ENCODE results near the gene LRRC4C. TPM values are rescaled to one million over a fixed set of nuclear protein-coding genes. Genes with fewer than 3 reads are reported as not detected.
"Not testable (repeated sequence)": the region's sequence is repeated elsewhere in the genome, so short reads cannot be mapped to it uniquely, and the experiment has no call there.

LRRC4C gene
- total RNA-seq, 3 donors from 2014 or later = 0.29 to 4.1 TPM; not detected in 1

DNA sequence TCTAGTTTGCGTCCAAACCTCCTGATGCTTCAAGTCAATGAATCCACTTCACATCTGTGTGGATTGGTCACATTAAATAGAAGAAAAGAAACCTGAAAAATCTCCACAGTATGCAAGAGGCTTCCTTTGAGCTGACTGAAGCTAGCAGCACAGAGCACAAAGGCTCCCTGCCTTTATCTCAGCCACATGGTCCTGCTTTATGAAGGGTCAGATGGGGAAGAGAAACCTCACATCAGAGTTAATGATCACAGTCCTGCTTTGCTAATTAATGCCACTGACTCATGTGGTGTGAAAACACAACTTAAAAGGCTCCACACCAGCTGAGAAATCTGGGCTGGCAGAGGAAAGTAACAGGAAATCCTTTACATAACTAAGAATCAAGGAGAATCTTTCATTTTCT lies 1291.0 kb downstream of the LRRC4C start:
- no peak for DNase-seq
- Histone ChIP-seq H3K36me3 (ENCODE audit: low read depth) (no peaks in the 10 kb centered on the region), H3K9me3 (peaks cover 7% of the 10 kb centered on the region), H3K4me1 (ENCODE audit: low read depth) (no peaks in the 10 kb centered on the region), H3K4me3 (no peak overlapping the region)
- intact Hi-C loops (cut with DNase I, micrococcal nuclease) = no loop called here
- TF ChIP-seq CTCF (IDR thresholded peaks at IDR 0.05) = no peak
- ATAC-seq = no peak

DNA sequence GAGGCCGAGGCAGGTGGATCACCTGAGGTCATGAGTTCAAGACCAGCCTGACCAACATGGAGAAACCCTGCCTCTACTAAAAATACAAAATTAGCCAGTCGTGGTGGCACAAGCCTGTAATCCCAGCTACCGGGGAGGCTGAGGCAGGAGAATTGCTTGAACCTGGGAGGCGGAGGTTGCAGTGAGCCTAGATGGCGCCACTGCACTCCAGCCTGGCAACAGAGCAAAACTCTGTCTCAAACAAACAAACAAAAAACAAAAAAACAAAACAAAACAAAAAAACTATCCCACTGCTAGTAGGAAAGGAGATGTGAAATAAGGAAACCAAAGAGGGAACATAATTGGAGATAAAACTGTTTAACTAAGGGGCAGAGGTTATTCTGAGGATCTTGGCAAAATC lies 1291.6 kb downstream of the LRRC4C start:
- H3K9me3 ChIP-seq; H3K36me3 ChIP-seq (ENCODE audit: low read depth); DNase-seq; H3K4me3 ChIP-seq; intact Hi-C loops (cut with DNase I, micrococcal nuclease); ATAC-seq; H3K4me1 ChIP-seq (ENCODE audit: low read depth): not testable (repeated sequence)

DNA sequence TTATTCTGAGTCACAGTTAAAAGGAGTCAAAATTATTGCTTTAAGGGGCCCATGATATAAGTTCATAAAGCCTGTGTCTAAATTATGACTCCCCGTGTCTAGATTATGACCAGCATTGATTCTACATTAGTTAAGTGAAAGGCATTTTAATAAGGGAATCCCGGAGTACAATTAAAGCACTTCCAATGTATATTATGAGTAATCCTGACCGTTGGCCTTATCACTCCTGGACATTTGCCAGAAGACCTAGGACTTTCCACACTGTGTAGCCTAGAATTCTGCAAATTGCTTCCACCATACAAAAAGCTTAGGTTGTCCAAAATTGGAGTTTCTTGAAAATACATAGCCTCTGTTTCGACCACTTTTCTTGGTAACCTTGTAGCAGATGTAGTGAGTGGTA lies 1292.6 kb downstream of the LRRC4C start:
- no peak for DNase-seq
- no peaks in the 10 kb centered on the region for H3K36me3 ChIP-seq (ENCODE audit: low read depth)
- ATAC-seq = no peak
- H3K9me3 ChIP-seq = peaks cover 7% of the 10 kb centered on the region
- no peak for TF ChIP-seq CTCF (IDR thresholded peaks at IDR 0.05)
- no peak overlapping the region for H3K4me3 ChIP-seq
- intact Hi-C loops (cut with DNase I, micrococcal nuclease) = no loop called here
- no peaks in the 10 kb centered on the region for H3K4me1 ChIP-seq (ENCODE audit: low read depth)

- ATAC-seq = no peak
- Histone ChIP-seq H3K36me3 (ENCODE audit: low read depth) (no peaks in the 10 kb centered on the region), H3K4me1 (ENCODE audit: low read depth) (no peaks in the 10 kb centered on the region), H3K4me3 (no peak overlapping the region), H3K9me3 (peaks cover 7% of the 10 kb centered on the region)
- intact Hi-C loops (cut with DNase I, micrococcal nuclease) = no loop called here
- no peak for TF ChIP-seq CTCF (IDR thresholded peaks at IDR 0.05)
- DNase-seq = no peak
Observed at GRCh38 chr11:40162901-40163883, 1296.3 kb downstream of the LRRC4C start.

GRCh38 chr11:40161854-40162410 lies 1297.5 kb downstream of the LRRC4C start:
- DNase-seq = no peak
- Histone ChIP-seq H3K4me1 (ENCODE audit: low read depth) (no peaks in the 10 kb centered on the region), H3K4me3 (no peak overlapping the region), H3K36me3 (ENCODE audit: low read depth) (no peaks in the 10 kb centered on the region), H3K9me3 (peaks cover 7% of the 10 kb centered on the region)
- no peak for ATAC-seq
- TF ChIP-seq CTCF (IDR thresholded peaks at IDR 0.05) = no peak
- intact Hi-C loops (cut with DNase I, micrococcal nuclease) = no loop called here

DNA sequence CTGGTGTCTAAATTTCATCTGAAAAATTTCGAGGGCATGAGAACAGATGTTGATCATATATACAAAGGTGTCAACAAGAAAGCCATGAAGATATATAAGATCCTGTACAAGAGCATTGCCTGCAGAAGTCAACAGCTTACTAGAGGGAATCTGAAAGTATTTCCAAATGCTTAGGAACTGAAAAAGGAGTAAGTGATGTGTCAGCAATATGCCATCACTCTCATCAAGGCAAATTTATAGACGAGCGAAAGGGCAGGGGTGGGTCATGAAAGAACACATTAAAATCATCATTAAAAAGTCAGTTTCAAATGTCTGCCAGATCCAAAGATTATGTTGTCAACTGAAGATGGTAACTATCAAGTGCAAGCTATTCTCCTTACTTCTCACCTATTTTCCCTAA lies 1299.0 kb downstream of the LRRC4C start:
- no peaks in the 10 kb centered on the region for H3K36me3 ChIP-seq (ENCODE audit: low read depth)
- intact Hi-C loops (cut with DNase I, micrococcal nuclease) = no loop called here
- no peak overlapping the region for H3K4me3 ChIP-seq
- no peaks in the 10 kb centered on the region for H3K4me1 ChIP-seq (ENCODE audit: low read depth)
- peaks cover 1% of the 10 kb centered on the region for H3K9me3 ChIP-seq
- no peak for TF ChIP-seq CTCF (IDR thresholded peaks at IDR 0.05)
- DNase-seq (no peak), ATAC-seq (no peak)

Measured in mucosa of descending colon (tissue), 3 donors.